Renal cortical epithelial cell (primary cell): ENCODE results near the gene SPIB. TPM values are rescaled to one million over a fixed set of nuclear protein-coding genes. Genes with fewer than 3 reads are reported as not detected.
"Not testable (repeated sequence)": the region's sequence is repeated elsewhere in the genome, so short reads cannot be mapped to it uniquely, and the experiment has no call there.

Experiments used
- DNase-seq: peaks from one replicate; pipeline ENCODE4 v3.0.0-alpha.2; 2011; ENCODE audit warnings: low read depth
- total RNA-seq: library from RNA; depleted of rRNA; stranded (reverse); fragments of >200 nt; gene quantifications from 2 replicates; pipeline ENCODE4 v1.2.3, GENCODE V29; 2014

SPIB gene
- total RNA-seq, 1 donor from 2014 or later: not detected

DNA sequence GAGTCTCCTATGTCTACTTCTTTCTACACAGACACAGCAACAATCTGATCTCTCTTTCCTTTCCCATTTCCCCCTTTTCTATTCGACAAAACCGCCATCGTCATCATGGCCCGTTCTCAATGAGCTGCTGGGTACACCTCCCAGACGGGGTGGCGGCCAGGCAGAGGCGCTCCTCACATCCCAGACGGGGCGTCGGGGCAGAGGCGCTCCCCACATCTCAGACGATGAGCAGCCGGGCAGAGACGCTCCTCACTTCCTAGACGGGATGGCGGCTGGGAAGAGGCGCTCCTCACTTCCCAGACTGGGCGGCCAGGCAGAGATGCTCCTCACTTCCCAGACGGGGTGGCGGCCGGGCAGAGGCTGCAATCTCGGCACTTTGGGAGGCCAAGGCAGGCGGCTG lies 27.8 kb upstream of the SPIB start:
- not testable (repeated sequence) for DNase-seq

DNA sequence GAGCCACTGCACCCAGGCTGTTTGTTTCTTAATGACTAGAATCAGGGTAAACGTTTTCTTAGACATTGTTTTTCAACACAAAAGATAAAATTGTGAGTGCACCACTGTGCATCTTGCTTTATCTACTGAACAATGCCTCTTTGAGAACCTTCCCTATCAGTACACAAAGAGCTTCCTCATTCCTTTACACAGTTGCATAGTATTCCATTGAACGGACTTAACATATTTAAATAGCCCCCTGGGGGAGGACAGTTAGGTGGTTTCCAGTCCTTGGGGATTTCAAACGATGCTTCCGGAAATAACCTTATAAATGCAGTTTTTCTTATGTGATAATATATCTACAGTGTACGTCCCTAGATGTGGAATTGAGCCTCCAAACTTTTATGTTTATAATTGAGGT lies 26.0 kb upstream of the SPIB start:
- DNase-seq: no peak

DNA sequence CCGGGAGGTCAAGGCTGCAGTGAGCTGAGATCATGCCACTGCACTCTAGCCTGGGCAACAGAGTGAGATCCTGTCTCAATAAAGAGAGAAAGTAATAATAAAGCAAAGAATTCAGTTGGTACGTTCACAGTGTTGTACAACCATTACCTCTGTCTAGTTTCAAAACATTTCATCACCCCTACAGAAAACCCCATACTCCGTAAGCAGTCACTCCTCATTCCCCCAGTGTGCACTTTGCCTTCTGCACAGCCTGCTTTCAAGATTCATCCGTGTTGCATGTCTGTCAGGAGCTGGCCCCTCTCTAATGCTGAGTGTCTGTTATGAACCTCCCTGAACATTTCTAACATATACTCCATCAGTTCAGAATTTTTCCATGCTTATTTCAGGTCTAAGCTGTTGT lies 25.1 kb upstream of the SPIB start:
- DNase-seq: no peak

DNA sequence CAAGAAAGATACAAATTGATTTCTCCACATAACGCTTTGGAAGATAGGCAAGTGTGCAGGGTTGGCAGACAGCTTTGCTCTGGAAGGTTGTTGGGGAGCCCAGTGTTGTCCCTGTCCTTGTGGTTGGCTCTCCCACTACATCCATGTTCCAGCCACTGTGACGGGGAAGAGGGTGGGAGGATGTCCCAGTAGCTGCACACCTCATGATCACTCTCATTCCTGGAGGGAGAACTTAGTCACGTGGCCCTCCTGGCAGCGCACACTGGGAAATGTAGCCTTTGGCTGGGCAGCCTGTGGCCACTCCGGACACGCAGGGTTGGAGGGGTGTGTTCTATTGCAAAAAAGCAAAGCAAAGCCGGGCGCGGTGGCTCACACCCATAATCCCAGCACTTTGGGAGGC lies 24.7 kb upstream of the SPIB start:
- no peak for DNase-seq

DNA sequence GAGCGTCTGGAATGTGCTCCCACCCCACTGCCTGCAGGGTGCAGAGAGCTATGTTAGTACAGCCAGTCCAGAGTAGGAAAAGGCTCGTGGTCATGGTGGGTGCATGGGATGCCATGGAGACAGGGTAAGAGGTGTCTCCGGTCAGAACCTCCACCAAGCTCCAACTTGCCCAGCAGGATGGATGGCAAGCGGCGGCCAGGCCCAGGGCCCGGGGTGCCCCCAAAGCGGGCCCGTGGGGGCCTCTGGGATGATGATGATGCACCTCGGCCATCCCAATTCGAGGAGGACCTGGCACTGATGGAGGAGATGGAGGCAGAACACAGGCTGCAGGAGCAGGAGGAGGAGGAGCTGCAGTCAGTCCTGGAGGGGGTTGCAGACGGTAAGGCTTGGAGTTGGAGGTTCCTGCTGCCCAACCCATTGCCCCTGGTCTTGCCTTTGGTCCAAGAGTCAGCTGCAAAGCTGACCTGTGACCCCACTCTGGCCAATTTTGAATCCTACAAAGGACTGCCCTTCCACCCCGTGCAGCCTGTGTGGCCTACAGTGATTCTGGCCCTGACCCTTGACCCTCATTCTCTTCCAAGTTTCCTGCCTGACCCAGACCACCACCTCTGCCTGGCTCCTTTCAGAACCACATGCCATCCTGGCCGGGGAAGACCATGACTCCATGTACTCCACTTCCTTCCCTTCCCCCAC lies 19.9 kb upstream of the SPIB start:
- DNase-seq: no peak

DNA sequence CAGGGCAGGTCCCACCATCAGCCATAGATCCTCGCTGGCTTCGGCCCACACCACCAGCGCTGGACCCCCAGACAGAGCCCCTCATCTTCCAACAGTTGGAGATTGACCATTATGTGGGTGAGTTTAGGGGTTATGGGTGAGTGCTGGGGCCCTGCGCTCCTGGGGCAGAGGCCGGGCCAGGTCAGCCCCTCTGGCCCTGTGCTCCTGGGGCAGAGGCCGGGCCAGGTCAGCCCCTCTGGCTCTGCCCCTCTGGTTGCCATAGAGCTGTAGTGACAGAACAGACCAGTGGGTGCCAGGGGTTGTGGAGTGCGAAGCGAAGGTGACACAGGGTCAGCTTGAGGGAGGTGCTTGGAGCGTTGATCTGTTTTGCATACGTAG lies 19.4 kb upstream of the SPIB start:
- DNase-seq: no peak

DNA sequence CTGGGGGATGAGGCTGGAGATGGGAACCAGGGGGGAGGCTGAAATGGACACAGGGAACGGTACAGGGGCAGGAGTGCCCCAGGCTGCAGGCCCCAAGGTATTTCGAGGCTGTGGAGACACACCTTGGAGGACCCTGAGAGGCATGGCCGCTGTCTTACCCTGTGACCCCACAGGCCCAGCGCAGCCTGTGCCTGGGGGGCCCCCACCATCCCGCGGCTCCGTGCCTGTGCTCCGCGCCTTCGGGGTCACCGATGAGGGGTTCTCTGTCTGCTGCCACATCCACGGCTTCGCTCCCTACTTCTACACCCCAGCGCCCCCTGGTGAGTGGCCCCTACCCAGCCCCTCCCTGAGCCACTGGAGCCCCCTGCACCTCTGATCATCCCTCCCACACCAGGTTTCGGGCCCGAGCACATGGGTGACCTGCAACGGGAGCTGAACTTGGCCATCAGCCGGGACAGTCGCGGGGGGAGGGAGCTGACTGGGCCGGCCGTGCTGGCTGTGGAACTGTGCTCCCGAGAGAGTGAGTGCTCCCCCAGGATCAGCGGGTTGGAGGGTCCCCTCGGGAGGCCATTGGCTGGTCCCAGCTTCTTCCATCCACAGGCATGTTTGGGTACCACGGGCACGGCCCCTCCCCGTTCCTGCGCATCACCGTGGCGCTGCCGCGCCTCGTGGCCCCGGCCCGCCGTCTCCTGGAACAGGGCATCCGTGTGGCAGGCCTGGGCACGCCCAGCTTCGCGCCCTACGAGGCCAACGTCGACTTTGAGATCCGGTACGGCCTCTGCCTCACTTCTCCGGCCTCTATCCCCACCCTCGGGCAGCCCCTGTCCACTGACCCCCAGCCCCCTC lies 16.9 kb upstream of the SPIB start:
- DNase-seq: no peak

DNA sequence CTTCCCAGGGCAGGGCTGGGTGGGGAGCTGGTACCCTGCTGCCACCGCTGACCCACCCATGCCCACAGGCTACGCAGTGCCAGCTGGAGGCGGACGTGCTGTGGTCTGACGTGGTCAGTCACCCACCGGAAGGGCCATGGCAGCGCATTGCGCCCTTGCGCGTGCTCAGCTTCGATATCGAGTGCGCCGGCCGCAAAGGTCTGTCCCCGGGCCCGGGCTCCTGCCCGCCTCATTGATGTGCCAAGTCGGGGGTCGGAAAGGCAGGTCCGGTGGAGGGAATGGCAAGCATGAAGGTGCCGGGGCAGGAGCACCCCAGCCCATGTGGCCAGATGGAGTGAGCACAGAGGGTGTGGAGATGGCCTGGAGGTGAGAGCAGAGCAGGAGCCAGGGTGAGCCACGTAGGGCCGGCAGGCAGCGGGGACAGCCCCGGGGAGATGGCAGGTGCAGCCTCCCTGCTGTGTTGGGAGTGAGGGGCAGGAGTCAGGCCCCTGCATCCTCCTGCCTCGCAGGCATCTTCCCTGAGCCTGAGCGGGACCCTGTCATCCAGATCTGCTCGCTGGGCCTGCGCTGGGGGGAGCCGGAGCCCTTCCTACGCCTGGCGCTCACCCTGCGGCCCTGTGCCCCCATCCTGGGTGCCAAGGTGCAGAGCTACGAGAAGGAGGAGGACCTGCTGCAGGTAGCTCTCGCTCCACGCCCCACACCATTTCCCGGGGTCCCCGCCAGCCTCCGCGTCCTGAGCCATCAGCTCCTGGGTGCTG lies 16.0 kb upstream of the SPIB start:
- DNase-seq: no peak

DNA sequence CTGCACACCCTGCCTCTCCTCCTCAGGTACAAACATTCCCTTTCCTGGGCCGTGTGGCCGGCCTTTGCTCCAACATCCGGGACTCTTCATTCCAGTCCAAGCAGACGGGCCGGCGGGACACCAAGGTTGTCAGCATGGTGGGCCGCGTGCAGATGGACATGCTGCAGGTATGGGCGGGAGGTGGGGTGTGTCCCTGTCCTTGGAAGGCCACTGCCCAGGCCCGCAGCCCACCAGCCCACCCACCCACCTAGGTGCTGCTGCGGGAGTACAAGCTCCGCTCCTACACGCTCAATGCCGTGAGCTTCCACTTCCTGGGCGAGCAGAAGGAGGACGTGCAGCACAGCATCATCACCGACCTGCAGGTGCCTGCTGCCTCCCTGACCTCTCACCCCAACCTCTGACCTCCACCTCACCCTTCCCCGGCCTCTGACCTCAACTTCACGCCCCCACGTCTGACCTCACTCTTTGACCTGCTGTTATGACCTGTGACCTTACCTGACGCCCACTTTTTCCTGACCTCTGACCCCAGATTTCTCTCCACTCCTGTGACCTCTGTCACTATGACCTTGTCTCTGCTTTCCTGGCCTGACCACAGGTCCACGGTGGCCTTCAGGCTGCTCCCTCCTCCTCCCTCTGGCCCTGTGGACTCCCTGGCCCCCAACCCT lies 12.4 kb upstream of the SPIB start:
- DNase-seq: no peak

DNA sequence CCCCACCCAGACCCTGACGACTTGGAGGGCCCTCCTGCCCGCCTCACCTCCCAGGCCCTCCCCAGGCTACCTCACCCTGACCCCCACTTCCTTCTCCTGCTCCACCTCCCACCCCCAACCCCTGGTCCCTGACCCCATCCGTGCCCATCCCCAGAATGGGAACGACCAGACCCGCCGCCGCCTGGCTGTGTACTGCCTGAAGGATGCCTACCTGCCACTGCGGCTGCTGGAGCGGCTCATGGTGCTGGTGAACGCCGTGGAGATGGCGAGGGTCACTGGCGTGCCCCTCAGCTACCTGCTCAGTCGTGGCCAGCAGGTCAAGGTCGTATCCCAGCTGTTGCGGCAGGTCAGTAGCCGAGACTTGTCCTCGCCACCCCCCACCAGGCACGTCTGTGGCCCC lies 11.9 kb upstream of the SPIB start:
- no peak for DNase-seq

DNA sequence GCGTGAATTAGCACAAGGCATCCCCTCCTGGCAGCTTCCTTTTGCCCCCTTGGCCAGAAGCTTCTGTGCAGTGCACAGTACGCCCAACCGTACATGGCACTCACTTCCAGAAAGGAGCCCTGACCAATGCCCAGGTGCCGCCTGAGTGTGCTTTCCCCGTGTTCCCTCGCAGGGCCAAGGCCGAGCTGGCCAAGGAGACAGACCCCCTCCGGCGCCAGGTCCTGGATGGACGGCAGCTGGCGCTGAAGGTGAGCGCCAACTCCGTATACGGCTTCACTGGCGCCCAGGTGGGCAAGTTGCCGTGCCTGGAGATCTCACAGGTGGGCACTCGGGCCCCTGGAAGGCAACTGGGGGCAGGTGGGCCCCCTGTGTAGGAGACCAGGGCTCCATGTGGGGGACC lies 9.4 kb upstream of the SPIB start:
- no peak for DNase-seq

DNA sequence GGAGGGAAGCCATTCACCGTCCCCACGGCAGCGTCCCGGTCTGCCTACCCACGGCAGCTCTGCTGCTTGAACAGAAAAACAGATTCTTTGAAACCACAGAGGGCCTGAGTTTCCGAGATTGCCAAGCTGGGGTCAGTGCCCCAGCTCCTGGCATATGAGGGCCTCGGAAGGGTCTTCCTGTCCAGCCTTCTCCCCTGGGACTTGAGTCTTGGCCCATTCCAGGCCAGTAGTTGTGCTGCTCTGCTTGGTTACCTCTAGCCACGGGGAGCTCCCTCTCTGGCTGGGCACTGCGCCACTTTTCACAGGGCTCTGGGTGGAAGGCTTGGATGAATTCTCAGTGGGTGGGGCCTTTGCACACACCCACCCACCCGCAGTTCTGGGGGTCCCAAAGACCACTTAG lies 8.6 kb upstream of the SPIB start:
- no peak for DNase-seq

DNA sequence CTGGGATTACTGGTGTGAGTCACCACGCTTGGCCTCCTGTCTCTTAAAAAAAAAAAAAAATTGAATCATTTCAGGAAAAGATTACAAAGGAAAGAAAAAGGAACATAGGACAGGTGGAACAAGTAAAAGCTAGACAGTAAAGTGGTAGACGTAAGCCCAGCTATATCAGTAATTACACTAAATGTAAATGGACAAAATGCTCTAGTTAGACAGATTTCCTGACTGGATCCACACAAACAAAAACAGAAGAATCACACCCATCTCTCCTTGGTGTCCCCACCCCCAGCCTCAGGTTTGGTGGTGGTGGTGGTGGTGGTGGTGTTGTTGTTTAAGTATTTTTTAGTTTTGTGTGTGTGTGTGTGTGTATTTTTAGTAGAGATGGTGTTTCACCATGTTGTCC lies 6.3 kb upstream of the SPIB start:
- no peak for DNase-seq

DNA sequence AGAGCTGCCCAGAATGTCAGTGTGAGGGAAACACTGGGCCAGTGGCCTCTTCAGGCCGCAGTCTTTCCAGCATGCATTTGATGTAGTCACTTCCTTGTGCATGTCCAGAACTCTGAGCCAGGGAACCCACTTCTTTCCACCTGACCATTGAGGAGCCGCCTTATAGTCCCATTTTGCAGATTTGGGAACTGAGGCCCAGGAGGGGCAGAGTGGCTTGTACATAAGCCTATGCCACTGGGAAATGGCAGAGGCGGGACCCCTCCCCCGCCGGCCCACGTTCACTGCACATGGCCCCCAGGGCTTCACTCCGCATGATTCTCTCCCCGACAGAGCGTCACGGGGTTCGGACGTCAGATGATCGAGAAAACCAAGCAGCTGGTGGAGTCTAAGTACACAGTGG lies 5.6 kb upstream of the SPIB start:
- no peak for DNase-seq

DNA sequence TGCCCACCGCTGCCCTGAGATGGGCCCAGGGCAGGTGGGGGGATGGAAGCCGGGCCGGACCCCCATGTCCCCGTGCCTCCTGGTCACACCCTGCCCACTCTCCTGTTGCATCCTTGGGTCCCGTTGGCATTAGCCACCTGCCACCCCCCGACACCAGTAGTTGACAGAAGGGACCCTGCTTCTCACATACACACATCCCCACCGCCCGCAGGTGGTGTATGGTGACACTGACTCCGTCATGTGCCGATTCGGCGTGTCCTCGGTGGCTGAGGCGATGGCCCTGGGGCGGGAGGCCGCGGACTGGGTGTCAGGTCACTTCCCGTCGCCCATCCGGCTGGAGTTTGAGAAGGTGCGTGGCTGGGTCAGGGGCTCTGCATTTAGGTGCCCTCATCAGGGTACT lies 5.2 kb upstream of the SPIB start:
- no peak for DNase-seq

DNA sequence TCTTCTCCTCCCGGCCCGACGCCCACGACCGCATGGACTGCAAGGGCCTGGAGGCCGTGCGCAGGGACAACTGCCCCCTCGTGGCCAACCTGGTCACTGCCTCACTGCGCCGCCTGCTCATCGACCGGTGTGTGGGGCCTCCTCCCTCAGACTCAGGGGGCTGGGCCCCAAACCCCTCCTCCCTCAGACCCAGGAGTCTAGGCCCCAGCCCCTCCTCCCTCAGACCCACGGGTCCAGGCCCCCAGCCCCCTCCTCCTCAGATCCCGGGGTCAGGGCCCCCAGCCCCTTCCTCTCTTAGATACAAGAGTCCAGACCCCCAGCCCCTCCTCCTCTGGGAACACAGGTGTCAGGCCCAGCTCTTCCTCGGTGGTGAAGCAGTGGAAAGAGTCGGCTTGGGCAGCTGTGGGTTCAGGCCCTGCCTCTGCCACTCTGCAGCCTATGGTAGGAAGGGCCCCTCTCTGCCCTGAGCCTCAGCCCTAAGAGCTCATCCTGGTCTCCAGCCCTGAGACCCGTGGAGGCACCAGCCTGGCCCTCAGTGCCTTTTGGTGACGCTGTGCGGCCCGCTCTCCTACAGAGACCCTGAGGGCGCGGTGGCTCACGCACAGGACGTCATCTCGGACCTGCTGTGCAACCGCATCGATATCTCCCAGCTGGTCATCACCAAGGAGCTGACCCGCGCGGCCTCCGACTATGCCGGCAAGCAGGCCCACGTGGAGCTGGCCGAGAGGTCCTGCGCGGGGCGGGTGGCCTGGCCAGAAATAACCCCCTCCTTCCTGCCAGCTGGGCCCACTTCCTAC lies 3.7 kb upstream of the SPIB start:
- peak; percentile 18 for DNase-seq

DNA sequence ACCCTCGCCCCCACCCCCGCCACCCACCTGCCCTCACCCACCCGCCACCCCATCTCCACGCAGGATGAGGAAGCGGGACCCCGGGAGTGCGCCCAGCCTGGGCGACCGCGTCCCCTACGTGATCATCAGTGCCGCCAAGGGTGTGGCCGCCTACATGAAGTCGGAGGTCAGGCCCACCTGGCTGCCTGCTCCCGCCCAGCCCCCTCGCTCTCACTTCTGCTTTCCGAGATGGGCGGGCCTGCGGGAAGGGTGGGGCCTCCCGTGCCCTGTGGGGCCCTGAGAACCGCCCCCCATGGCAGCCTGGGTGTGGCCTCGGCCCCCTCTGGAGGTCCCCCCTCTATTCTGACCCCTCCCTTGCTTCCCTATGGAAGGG lies 3.1 kb upstream of the SPIB start:
- DNase-seq: no peak

DNA sequence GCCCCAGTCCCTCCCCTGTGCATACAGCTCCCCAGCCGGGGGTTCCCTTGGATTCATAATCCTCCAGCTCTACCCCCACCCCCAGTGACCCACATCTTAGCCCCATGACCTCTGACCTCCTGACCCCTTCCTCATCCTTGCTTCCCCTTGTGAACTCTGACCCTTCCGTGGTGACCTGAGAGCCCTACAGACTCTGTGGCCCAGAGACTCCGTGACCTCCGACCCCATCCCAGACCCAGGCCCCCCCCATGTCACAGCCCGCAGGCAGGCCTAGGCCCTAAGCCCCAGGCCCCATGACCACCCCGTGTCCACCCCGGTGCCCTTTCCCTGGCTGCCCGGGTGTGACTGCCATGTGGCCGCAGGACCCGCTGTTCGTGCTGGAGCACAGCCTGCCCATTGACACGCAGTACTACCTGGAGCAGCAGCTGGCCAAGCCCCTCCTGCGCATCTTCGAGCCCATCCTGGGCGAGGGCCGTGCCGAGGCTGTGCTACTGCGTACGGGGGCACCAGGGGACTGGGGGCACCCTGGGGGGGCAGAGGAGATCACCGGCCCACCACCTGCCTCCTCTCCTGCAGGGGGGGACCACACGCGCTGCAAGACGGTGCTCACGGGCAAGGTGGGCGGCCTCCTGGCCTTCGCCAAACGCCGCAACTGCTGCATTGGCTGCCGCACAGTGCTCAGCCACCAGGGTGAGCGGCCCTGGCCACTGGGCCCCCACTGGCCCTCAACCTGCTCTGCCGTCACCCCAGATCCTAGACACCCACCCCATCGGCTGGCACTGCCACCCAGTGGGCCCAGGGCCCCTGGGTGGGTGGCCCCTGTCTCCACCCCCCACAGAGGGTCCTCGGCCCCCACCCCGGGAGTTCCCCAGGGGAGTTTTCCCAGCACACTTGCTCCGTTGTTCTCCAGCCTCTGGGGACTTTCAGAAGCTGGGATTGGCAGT lies 2.4 kb upstream of the SPIB start:
- no peak for DNase-seq

DNA sequence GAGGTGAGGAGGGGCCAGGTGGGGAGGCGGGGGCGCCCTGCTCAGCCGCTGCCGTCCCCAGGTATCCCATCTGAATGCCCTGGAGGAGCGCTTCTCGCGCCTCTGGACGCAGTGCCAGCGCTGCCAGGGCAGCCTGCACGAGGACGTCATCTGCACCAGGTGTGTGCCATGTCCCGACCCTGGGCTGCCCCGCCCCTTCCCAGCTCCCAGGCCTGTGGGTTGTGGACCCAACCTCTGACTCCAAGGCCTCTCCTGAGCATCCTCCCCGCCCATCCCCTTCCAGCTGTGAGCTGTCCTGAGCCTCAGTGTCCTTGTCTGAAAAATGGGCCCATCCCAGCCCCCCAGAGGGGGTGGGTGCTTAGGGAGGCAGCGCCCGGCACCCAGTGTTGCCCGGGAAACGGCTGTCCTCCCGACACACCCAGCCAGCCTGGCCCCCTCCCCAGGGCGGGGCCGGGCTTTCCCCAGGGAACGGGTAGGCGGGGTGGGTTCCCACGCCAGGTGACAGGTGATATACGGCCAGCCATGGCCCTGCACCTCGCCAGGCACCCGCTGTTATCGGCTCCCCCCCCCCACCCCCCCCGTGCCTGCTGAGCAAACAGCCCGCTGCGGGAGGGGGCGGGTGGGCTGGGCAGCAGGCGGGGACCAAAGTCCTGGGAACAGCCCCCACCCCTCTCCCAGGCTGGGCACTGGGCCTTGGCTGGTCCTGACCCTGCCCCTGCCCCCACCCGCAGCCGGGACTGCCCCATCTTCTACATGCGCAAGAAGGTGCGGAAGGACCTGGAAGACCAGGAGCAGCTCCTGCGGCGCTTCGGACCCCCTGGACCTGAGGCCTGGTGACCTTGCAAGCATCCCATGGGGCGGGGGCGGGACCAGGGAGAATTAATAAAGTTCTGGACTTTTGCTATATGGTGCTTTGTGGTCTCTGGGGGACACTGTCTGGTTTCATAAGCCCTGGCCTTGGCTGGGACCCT lies 1.3 kb upstream of the SPIB start:
- DNase-seq: no peak
